ENCODE measurements around the gene KRTAP5-9. TPM values are rescaled to one million over a fixed set of nuclear protein-coding genes. Genes with fewer than 3 reads are reported as not detected.
"Not testable (repeated sequence)": the region's sequence is repeated elsewhere in the genome, so short reads cannot be mapped to it uniquely, and the experiment has no call there.

KRTAP5-9 gene
- total RNA-seq, 2 experiments from 2014 or later, result 0.27 TPM; not detected in 1

GRCh38 chr11:71519546-71519945 is 28.7 kb upstream of the KRTAP5-9 start:
- H3K4me1 Mint-ChIP-seq (ENCODE audit: low read depth), result no peaks in the 10 kb centered on the region
- no peaks in the 10 kb centered on the region for H3K27me3 Mint-ChIP-seq
- POLR2A ChIA-PET, result no interaction called here
- intact Hi-C loops (cut with micrococcal nuclease), result no loop called here
- peaks cover 6% of the 10 kb centered on the region for H3K9me3 Mint-ChIP-seq
- no peak overlapping the region for H3K27ac Mint-ChIP-seq
- no peak for DNase-seq
- no peak overlapping the region for H3K4me3 Mint-ChIP-seq
- CTCF ChIA-PET, result no interaction called here
- no peaks in the 10 kb centered on the region for H3K36me3 Mint-ChIP-seq

- no peaks in the 10 kb centered on the region for H3K36me3 Mint-ChIP-seq
- intact Hi-C loops (cut with micrococcal nuclease), result no loop called here
- ChIA-PET POLR2A (no interaction called here), CTCF (interaction anchor here (0.6 kb wide), 1 partner anchor 1752 kb away, joined by 7 read pairs; no protein-coding TSS in a partner anchor)
- peaks cover 10% of the 10 kb centered on the region for H3K27me3 Mint-ChIP-seq
- peaks cover 3% of the 10 kb centered on the region for H3K9me3 Mint-ChIP-seq
- no peak for DNase-seq
- no peak overlapping the region for H3K4me3 Mint-ChIP-seq
- H3K27ac Mint-ChIP-seq, result no peak overlapping the region
- H3K4me1 Mint-ChIP-seq (ENCODE audit: low read depth), result no peaks in the 10 kb centered on the region
Observed at GRCh38 chr11:71525188-71525937, 22.9 kb upstream of the KRTAP5-9 start.

GRCh38 chr11:71525938-71526495 is 22.2 kb upstream of the KRTAP5-9 start:
- ChIA-PET POLR2A (no interaction called here), CTCF (no interaction called here)
- peaks cover 10% of the 10 kb centered on the region for H3K27me3 Mint-ChIP-seq
- intact Hi-C loops (cut with micrococcal nuclease), result no loop called here
- no peak overlapping the region for H3K27ac Mint-ChIP-seq
- H3K4me3 Mint-ChIP-seq, result no peak overlapping the region
- H3K9me3 Mint-ChIP-seq, result peaks cover 3% of the 10 kb centered on the region
- no peaks in the 10 kb centered on the region for H3K36me3 Mint-ChIP-seq
- no peaks in the 10 kb centered on the region for H3K4me1 Mint-ChIP-seq (ENCODE audit: low read depth)
- no peak for DNase-seq

- H3K27me3 Mint-ChIP-seq, result peaks cover 10% of the 10 kb centered on the region
- POLR2A ChIA-PET; H3K4me3 Mint-ChIP-seq; H3K4me1 Mint-ChIP-seq (ENCODE audit: low read depth); CTCF ChIA-PET; H3K36me3 Mint-ChIP-seq; H3K9me3 Mint-ChIP-seq; intact Hi-C loops (cut with micrococcal nuclease); DNase-seq; H3K27ac Mint-ChIP-seq: not testable (repeated sequence)
Observed at GRCh38 chr11:71526796-71527575, 21.2 kb upstream of the KRTAP5-9 start, which contains the start of gene KRTAP5-7. TSS of gene KRTAP5-7 (plus strand) at chr11:71527267. CDS start at chr11:71527301, 34 bp downstream.

GRCh38 chr11:71527576-71528210 is 20.5 kb upstream of the KRTAP5-9 start:
- ChIA-PET POLR2A (no interaction called here), CTCF (no interaction called here)
- intact Hi-C loops (cut with micrococcal nuclease), result no loop called here
- Mint-ChIP-seq H3K36me3 (no peaks in the 10 kb centered on the region), H3K4me1 (ENCODE audit: low read depth) (no peaks in the 10 kb centered on the region), H3K27me3 (peaks cover 10% of the 10 kb centered on the region), H3K9me3 (peaks cover 2% of the 10 kb centered on the region), H3K27ac (no peak overlapping the region), H3K4me3 (no peak overlapping the region)
- no peak for DNase-seq

GRCh38 chr11:71530602-71531001 is 17.6 kb upstream of the KRTAP5-9 start:
- ChIA-PET CTCF (no interaction called here), POLR2A (interaction anchor here (0.6 kb wide), 1 partner anchor 26 kb away, joined by 3 read pairs; no protein-coding TSS in a partner anchor)
- DNase-seq, result no peak
- Mint-ChIP-seq H3K4me3 (no peak overlapping the region), H3K4me1 (ENCODE audit: low read depth) (no peaks in the 10 kb centered on the region), H3K27ac (no peak overlapping the region), H3K27me3 (peaks cover 10% of the 10 kb centered on the region), H3K36me3 (no peaks in the 10 kb centered on the region), H3K9me3 (no peaks in the 10 kb centered on the region)
- intact Hi-C loops (cut with micrococcal nuclease), result no loop called here

GRCh38 chr11:71532036-71532610 is 16.1 kb upstream of the KRTAP5-9 start:
- Mint-ChIP-seq H3K4me1 (ENCODE audit: low read depth) (no peaks in the 10 kb centered on the region), H3K36me3 (no peaks in the 10 kb centered on the region), H3K27me3 (peaks cover 4% of the 10 kb centered on the region), H3K27ac (no peak overlapping the region), H3K9me3 (no peaks in the 10 kb centered on the region), H3K4me3 (no peak overlapping the region)
- no peak for DNase-seq
- intact Hi-C loops (cut with micrococcal nuclease), result no loop called here
- CTCF ChIA-PET, result no interaction called here
- POLR2A ChIA-PET, result no interaction called here

- H3K4me1 Mint-ChIP-seq (ENCODE audit: low read depth); H3K9me3 Mint-ChIP-seq; H3K4me3 Mint-ChIP-seq; H3K36me3 Mint-ChIP-seq; POLR2A ChIA-PET; CTCF ChIA-PET; DNase-seq; intact Hi-C loops (cut with micrococcal nuclease); H3K27me3 Mint-ChIP-seq; H3K27ac Mint-ChIP-seq: not testable (repeated sequence)
Observed at GRCh38 chr11:71534711-71535608, 13.3 kb upstream of the KRTAP5-9 start.

- ChIA-PET CTCF (no interaction called here), POLR2A (no interaction called here)
- Mint-ChIP-seq H3K9me3 (peaks cover 4% of the 10 kb centered on the region), H3K27me3 (peaks cover 6% of the 10 kb centered on the region), H3K4me1 (ENCODE audit: low read depth) (peaks cover 4% of the 10 kb centered on the region), H3K36me3 (peaks cover 3% of the 10 kb centered on the region), H3K27ac (no peak overlapping the region), H3K4me3 (no peak overlapping the region)
- intact Hi-C loops (cut with micrococcal nuclease), result no loop called here
- DNase-seq, result no peak
Observed at GRCh38 chr11:71535825-71536224, 12.4 kb upstream of the KRTAP5-9 start.

- H3K9me3 Mint-ChIP-seq, result peaks cover 12% of the 10 kb centered on the region
- peaks cover 6% of the 10 kb centered on the region for H3K4me1 Mint-ChIP-seq (ENCODE audit: low read depth)
- H3K27ac Mint-ChIP-seq, result no peak overlapping the region
- peaks cover 5% of the 10 kb centered on the region for H3K36me3 Mint-ChIP-seq
- intact Hi-C loops (cut with micrococcal nuclease), result no loop called here
- peaks cover 15% of the 10 kb centered on the region for H3K27me3 Mint-ChIP-seq
- DNase-seq, result no peak
- POLR2A ChIA-PET, result no interaction called here
- CTCF ChIA-PET, result no interaction called here
- H3K4me3 Mint-ChIP-seq, result no peak overlapping the region
Observed at GRCh38 chr11:71537537-71537936, 10.7 kb upstream of the KRTAP5-9 start.

GRCh38 chr11:71537977-71538665 is 10.1 kb upstream of the KRTAP5-9 start, which contains the start of gene KRTAP5-8:
TSS of gene KRTAP5-8 (plus strand) at chr11:71538025. CDS start at chr11:71538056, 31 bp downstream.
- intact Hi-C loops (cut with micrococcal nuclease); H3K27ac Mint-ChIP-seq; H3K4me1 Mint-ChIP-seq (ENCODE audit: low read depth); POLR2A ChIA-PET; H3K36me3 Mint-ChIP-seq; H3K4me3 Mint-ChIP-seq; CTCF ChIA-PET; DNase-seq: not testable (repeated sequence)
- peaks cover 12% of the 10 kb centered on the region for H3K9me3 Mint-ChIP-seq
- peaks cover 18% of the 10 kb centered on the region for H3K27me3 Mint-ChIP-seq

Measured in activated CD4-positive, alpha-beta memory T cell treated with anti-CD3 and anti-CD28 coated beads for 36 hours (primary cell).